Kidney (tissue), 14 donors: ENCODE measurements around the gene ICA1. TPM values are rescaled to one million over a fixed set of nuclear protein-coding genes. Genes with fewer than 3 reads are reported as not detected.

Experiments used
- DNase-seq, 5 donors: peaks; one replicate each; pipeline ENCODE4 v3.0.0-alpha.2; 2013 to 2020
- FAIRE-seq: peaks from 2 replicates; lab custom pipeline; 2012; peaks lifted over from hg19 to GRCh38; lab: Jason Lieb, UNC
- H3K27ac ChIP-seq, 2 donors: one replicate each; pipeline ENCODE4 v1.7.0; 2013; ENCODE audit warnings: low read depth in 2 of 2, low read length in 2 of 2, inconsistent platforms in 1 of 2
- H3K27me3 ChIP-seq: one replicate; pipeline ENCODE4 v1.7.1; 2013; ENCODE audit warnings: low read length, inconsistent platforms; ENCODE audit not compliant: control insufficient read depth, insufficient read depth
- H3K36me3 ChIP-seq, 3 donors: one replicate each; pipeline versions ENCODE4 v1.7.0 to v1.7.1; 2013; ENCODE audit warnings: low read length in 3 of 3, control low read depth in 1 of 3, inconsistent platforms in 1 of 3; ENCODE audit not compliant: insufficient read depth in 3 of 3, control insufficient read depth in 2 of 3
- H3K4me1 ChIP-seq, 3 donors: one replicate each; pipeline versions ENCODE4 v1.7.0 to v1.7.1; 2013; ENCODE audit warnings: low read length in 3 of 3, inconsistent platforms in 1 of 3, low read depth in 1 of 3; ENCODE audit not compliant: control insufficient read depth in 2 of 3, insufficient read depth in 2 of 3
- H3K4me3 ChIP-seq, 3 donors: one replicate each; pipeline versions ENCODE4 v1.7.0 to v1.8.1; 2013; ENCODE audit warnings: low read length in 3 of 3, control low read depth in 1 of 3, inconsistent platforms in 1 of 3
- H3K9ac ChIP-seq, 3 donors: one replicate each; pipeline versions ENCODE4 v1.7.0 to v1.7.1; 2013; ENCODE audit warnings: low read length in 3 of 3, control low read depth in 1 of 3, inconsistent platforms in 1 of 3
- H3K9me3 ChIP-seq, 3 donors: one replicate each; pipeline versions ENCODE4 v1.7.0 to v1.7.1; 2013; ENCODE audit warnings: low read length in 3 of 3, control low read depth in 1 of 3, inconsistent platforms in 1 of 3; ENCODE audit not compliant: control insufficient read depth in 2 of 3, insufficient read depth in 1 of 3
- intact Hi-C: fragments of 100-400 bp; cut with DNase I; formaldehyde crosslinking; loops from one replicate; pipeline ENCODE4 v1.11.1; 2022
- polyA plus RNA-seq: library from polyadenylated mRNA; stranded (reverse); fragments of 350-450 nt; fragmentation: Illumina TruSeq; extraction: RNeasy Lipid Tissue Mini Kit (QIAGEN cat#74804); gene quantifications from one replicate; pipeline ENCODE4 v1.2.3, GENCODE V29; 2014; ENCODE audit warnings: low read depth, low replicate concordance; ENCODE audit not compliant: insufficient read depth
- total RNA-seq: library from RNA; stranded (reverse); fragmentation: NEBNext Ultra II Directional; extraction: Animal tissue kit (Norgen Biotek cat#: 25700); gene quantifications from one replicate; pipeline ENCODE4 v1.2.1, GENCODE V29; 2021
- TF ChIP-seq, protein P1 (sequence below): IDR thresholded peaks from 3 replicates; pipeline ENCODE4 v1.5.1; 2012; ENCODE audit warnings: mild to moderate bottlenecking, moderate library complexity, borderline replicate concordance; ENCODE audit not compliant: insufficient read depth; ENCODE audit errors: extremely low read depth
- donor health status: control.
- donor health status: control.
- donor health status: control.
- donor health status: control.
- donor health status: control.
- donor health status: DM: yes; HTN: yes; CAD: no.
- donor health status: Normal renal cell carcinoma (clear cell type).

Gene ICA1
- total and polyA plus RNA-seq, 2 donors from 2014 or later: 24.2 to 41.8 TPM

DNA sequence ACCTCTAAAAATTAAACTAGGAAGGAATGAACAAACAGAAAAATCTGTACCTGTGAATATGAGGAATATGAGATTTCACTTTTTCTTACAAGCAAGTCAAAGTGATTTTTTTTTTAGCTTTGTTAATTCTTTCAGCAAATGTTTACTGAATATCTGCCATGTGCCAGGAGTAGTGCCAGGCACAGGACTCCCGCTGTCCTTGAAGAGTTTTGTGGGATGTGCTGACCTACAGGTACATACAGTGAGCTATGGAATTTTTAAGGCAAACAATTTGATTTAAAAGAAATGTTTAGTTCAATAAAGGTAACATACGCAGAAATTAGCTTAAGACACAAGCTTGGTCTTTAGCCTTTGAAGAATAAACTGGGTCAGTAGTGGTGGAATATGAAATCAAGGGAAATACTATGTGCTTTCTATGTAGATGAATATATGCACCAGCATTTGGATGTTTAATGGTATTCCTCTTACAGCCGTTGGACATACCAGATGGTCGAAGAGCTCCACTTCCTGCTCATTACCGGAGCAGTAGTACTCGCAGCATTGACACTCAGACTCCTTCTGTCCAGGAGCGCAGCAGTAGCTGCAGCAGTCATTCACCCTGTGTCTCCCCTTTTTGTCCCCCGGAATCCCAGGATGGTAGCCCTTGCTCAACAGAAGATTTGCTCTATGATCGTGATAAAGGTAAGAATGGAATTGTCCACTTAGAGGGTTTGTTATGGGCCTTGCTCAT lies 191.4 kb downstream of the ICA1 start:
- no peaks in the 10 kb centered on the region for H3K27me3 ChIP-seq
- intact Hi-C loops: no loop called here
- peaks cover 0 to 2% (median 0%) of the 10 kb centered on the region in 3 donors for H3K36me3 ChIP-seq
- DNase-seq (no peak), FAIRE-seq (no peak)
- no peak overlapping the region for H3K9ac ChIP-seq
- H3K27ac ChIP-seq: no peak overlapping the region
- no peak overlapping the region for H3K4me3 ChIP-seq
- TF ChIP-seq, protein P1, sequence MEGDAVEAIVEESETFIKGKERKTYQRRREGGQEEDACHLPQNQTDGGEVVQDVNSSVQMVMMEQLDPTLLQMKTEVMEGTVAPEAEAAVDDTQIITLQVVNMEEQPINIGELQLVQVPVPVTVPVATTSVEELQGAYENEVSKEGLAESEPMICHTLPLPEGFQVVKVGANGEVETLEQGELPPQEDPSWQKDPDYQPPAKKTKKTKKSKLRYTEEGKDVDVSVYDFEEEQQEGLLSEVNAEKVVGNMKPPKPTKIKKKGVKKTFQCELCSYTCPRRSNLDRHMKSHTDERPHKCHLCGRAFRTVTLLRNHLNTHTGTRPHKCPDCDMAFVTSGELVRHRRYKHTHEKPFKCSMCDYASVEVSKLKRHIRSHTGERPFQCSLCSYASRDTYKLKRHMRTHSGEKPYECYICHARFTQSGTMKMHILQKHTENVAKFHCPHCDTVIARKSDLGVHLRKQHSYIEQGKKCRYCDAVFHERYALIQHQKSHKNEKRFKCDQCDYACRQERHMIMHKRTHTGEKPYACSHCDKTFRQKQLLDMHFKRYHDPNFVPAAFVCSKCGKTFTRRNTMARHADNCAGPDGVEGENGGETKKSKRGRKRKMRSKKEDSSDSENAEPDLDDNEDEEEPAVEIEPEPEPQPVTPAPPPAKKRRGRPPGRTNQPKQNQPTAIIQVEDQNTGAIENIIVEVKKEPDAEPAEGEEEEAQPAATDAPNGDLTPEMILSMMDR: no peak
- no peaks in the 10 kb centered on the region for H3K9me3 ChIP-seq
- no peaks in the 10 kb centered on the region for H3K4me1 ChIP-seq

DNA sequence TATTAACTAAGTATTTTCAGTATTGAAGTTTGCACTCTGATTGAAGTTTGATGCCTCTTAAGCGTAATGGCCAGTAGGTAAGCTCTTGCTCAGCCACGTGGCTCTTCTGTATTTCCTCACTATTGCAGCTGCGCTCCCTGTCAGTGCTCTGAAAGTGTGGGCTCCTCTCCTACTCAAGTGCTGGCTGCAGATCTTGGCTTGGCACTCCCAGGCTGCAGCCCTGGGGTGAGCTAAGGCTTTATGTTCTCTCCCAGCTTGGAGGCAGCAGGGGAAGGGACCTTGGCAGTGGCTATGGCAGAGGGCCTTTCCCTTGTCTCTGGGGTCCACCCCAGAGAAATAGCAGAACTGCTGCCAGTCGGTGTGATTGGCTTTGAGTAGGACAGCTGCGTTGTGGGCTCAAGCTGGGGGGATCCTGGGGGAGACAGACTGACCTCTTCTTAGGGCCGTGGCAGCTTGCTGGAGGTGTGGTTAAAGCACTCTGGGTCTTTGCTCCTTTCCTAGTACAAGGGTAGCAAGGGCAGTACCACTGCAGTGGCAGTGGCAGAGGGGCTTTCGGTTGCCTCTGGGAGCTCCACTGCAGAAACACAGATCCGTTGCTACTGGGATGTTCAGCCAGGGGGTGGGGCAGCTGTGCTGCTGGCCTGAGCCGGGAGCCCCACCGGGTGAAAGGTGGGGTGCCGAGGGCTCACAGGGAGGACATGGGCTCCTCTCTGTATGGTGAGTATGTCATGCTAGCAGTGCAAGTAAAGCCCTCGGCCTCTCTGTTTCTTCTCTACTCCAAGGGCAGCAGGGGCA lies 192.9 kb downstream of the ICA1 start:
- TF ChIP-seq, protein P1: no peak
- no peak overlapping the region for H3K4me3 ChIP-seq
- peak in 1 of 5 donors; percentile 55 for DNase-seq
- intact Hi-C loops: no loop called here
- peaks cover 0 to 2% (median 0%) of the 10 kb centered on the region in 3 donors for H3K36me3 ChIP-seq
- no peak overlapping the region for H3K27ac ChIP-seq
- no peak for FAIRE-seq
- H3K4me1 ChIP-seq: no peaks in the 10 kb centered on the region
- no peaks in the 10 kb centered on the region for H3K9me3 ChIP-seq
- H3K27me3 ChIP-seq: no peaks in the 10 kb centered on the region
- no peak overlapping the region for H3K9ac ChIP-seq

DNA sequence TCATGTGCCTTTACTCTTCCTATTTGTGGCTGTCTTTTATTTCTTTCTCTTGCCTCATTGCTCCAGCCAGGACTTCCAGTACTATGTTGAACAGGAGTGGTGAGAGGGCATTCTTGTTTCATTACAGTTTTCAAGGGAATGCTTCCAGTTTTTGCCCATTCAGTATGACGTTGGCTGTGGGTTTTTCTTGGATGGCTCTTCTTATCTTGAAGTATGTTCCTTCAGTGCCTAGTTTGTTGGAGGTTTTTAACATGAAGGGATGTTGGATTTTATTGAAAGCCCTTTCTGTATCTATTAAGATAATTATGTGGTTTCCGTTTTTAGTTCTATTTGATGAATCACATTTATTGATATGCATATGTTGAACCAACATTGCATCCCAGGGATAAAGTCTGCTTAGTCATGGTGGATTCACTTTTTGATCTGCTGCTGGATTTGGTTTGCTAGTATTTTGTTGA lies 196.6 kb downstream of the ICA1 start:
- Histone ChIP-seq H3K27ac (no peak overlapping the region), H3K4me3 (no peak overlapping the region), H3K4me1 (no peaks in the 10 kb centered on the region), H3K9ac (no peak overlapping the region), H3K36me3 (peaks cover 0 to 2% (median 0%) of the 10 kb centered on the region in 3 donors), H3K9me3 (no peaks in the 10 kb centered on the region), H3K27me3 (no peaks in the 10 kb centered on the region)
- DNase-seq (no peak), FAIRE-seq (no peak)
- intact Hi-C loops: no loop called here
- TF ChIP-seq, protein P1: no peak
